Measurements from ENCODE around the gene CLEC1A.

Gene CLEC1A

DNA sequence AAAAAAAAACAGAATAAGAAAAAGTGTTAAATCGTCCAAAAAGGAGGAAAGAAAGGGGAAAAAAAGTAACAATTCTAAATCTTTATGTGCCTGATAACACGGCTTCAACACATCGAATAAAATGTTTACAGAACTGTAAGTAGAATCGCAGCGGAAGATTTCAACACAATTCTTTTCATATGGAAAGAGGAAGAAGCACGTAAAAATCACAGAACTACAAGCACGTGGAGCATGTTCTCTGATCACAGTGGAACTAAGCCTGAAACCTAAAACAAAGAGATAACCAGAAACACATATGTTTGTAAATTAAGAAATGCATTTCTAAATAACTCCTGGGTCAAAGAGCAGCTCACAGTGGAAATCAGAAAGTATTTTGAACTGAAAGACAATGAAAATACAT, 22.5 kb upstream of the CLEC1A start:
- H3K4me3 Mint-ChIP-seq = no peak overlapping the region
- no peaks in the 10 kb centered on the region for H3K27me3 Mint-ChIP-seq
- ATAC-seq (replicated peaks; ENCODE audit: extremely low read depth, poor library complexity, severe bottlenecking) = no peak
- H3K36me3 Mint-ChIP-seq (ENCODE audit: insufficient read depth) = no peaks in the 10 kb centered on the region
- no peak for DNase-seq (ENCODE audit: low spot score in 2 of 2)
- no peaks in the 10 kb centered on the region for H3K4me1 Mint-ChIP-seq
- H3K27ac Mint-ChIP-seq (ENCODE audit: low read depth) = no peak overlapping the region
- no peaks in the 10 kb centered on the region for H3K9me3 Mint-ChIP-seq

GRCh38 chr12:10119066-10119465, 20.3 kb upstream of the CLEC1A start:
- ATAC-seq (replicated peaks; ENCODE audit: extremely low read depth, poor library complexity, severe bottlenecking) = no peak
- H3K36me3 Mint-ChIP-seq (ENCODE audit: insufficient read depth) = no peaks in the 10 kb centered on the region
- no peaks in the 10 kb centered on the region for H3K27me3 Mint-ChIP-seq
- no peak overlapping the region for H3K27ac Mint-ChIP-seq (ENCODE audit: low read depth)
- H3K9me3 Mint-ChIP-seq = no peaks in the 10 kb centered on the region
- H3K4me1 Mint-ChIP-seq = no peaks in the 10 kb centered on the region
- DNase-seq (ENCODE audit: low spot score in 2 of 2) = no peak
- no peak overlapping the region for H3K4me3 Mint-ChIP-seq

DNA sequence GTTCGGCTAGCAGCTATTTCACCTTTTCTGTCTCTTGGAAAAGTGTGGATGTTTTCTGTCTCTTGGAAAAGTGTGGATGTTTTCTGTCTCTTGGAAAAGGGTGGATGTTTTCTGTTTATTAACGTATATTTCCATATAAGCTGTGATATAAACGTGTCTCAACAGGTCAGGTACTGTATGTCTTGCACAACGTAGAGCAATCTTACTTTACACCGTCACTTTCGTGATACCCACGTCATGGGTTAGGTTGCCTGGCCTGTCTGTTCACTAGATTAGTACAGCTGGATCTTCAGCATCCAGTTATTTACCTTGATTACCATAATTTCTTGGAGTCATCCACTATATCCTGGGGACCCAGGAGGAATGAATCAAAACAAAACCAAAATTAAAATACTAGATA, 17.1 kb upstream of the CLEC1A start:
- Mint-ChIP-seq H3K4me1 (no peaks in the 10 kb centered on the region), H3K4me3 (no peak overlapping the region), H3K27me3 (peaks cover 23% of the 10 kb centered on the region), H3K36me3 (ENCODE audit: insufficient read depth) (no peaks in the 10 kb centered on the region), H3K27ac (ENCODE audit: low read depth) (no peak overlapping the region), H3K9me3 (no peaks in the 10 kb centered on the region)
- DNase-seq (ENCODE audit: low spot score in 2 of 2) (no peak), ATAC-seq (replicated peaks; ENCODE audit: extremely low read depth, poor library complexity, severe bottlenecking) (no peak)

DNA sequence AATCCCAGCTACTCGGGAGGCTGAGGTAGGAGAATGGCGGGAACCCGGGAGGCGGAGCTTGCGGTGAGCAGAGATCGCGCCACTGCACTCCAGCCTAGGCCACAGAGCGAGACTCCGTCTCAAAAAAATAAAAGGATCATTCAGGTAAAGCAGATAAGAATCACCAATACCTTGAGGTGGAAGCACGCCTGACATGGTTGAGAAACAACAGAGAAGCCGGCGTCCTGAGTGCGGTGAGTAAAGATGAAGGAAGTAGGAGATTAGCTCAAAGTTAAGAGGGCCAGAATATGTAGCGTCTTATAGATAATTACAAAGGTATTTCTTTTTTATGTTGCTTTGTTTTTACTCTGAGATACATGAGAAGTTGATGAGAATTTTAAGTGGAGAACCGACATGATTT, 16.5 kb upstream of the CLEC1A start:
- H3K27me3 Mint-ChIP-seq = peaks cover 25% of the 10 kb centered on the region

GRCh38 chr12:10113920-10114319, 15.1 kb upstream of the CLEC1A start:
- H3K27ac Mint-ChIP-seq (ENCODE audit: low read depth) = no peak overlapping the region
- ATAC-seq (replicated peaks; ENCODE audit: extremely low read depth, poor library complexity, severe bottlenecking) (no peak), DNase-seq (ENCODE audit: low spot score in 2 of 2) (no peak)
- H3K4me3 Mint-ChIP-seq = no peak overlapping the region
- no peaks in the 10 kb centered on the region for H3K4me1 Mint-ChIP-seq
- H3K36me3 Mint-ChIP-seq (ENCODE audit: insufficient read depth) = no peaks in the 10 kb centered on the region
- H3K9me3 Mint-ChIP-seq = no peaks in the 10 kb centered on the region
- H3K27me3 Mint-ChIP-seq = peaks cover 32% of the 10 kb centered on the region

More for the DNA sequence above, 16.5 kb upstream of the CLEC1A start:
- ATAC-seq (replicated peaks; ENCODE audit: extremely low read depth, poor library complexity, severe bottlenecking) (no peak), DNase-seq (ENCODE audit: low spot score in 2 of 2) (no peak)
- no peak overlapping the region for H3K27ac Mint-ChIP-seq (ENCODE audit: low read depth)
- no peaks in the 10 kb centered on the region for H3K9me3 Mint-ChIP-seq
- H3K4me1 Mint-ChIP-seq = no peaks in the 10 kb centered on the region
- H3K4me3 Mint-ChIP-seq = no peak overlapping the region
- no peaks in the 10 kb centered on the region for H3K36me3 Mint-ChIP-seq (ENCODE audit: insufficient read depth)

- Mint-ChIP-seq H3K36me3 (ENCODE audit: insufficient read depth) (no peaks in the 10 kb centered on the region), H3K4me3 (no peak overlapping the region), H3K9me3 (no peaks in the 10 kb centered on the region), H3K27ac (ENCODE audit: low read depth) (no peak overlapping the region), H3K27me3 (peaks cover 41% of the 10 kb centered on the region), H3K4me1 (no peaks in the 10 kb centered on the region)
- ATAC-seq (replicated peaks; ENCODE audit: extremely low read depth, poor library complexity, severe bottlenecking) (no peak), DNase-seq (ENCODE audit: low spot score in 2 of 2) (no peak)
These were observed 14.3 kb upstream of the CLEC1A start for GRCh38 chr12:10113075-10113474.

- Mint-ChIP-seq H3K4me3 (no peak overlapping the region), H3K27me3 (peaks cover 57% of the 10 kb centered on the region), H3K9me3 (no peaks in the 10 kb centered on the region), H3K27ac (ENCODE audit: low read depth) (no peak overlapping the region), H3K36me3 (ENCODE audit: insufficient read depth) (no peaks in the 10 kb centered on the region), H3K4me1 (no peaks in the 10 kb centered on the region)
- DNase-seq (ENCODE audit: low spot score in 2 of 2) (no peak), ATAC-seq (replicated peaks; ENCODE audit: extremely low read depth, poor library complexity, severe bottlenecking) (no peak)
These were observed 12.7 kb upstream of the CLEC1A start for GRCh38 chr12:10111451-10111850.

- Mint-ChIP-seq H3K27ac (ENCODE audit: low read depth) (no peak overlapping the region), H3K27me3 (peaks cover 68% of the 10 kb centered on the region), H3K4me3 (no peak overlapping the region), H3K4me1 (no peaks in the 10 kb centered on the region), H3K36me3 (ENCODE audit: insufficient read depth) (no peaks in the 10 kb centered on the region), H3K9me3 (no peaks in the 10 kb centered on the region)
- DNase-seq (ENCODE audit: low spot score in 2 of 2) = no peak
- no peak for ATAC-seq (replicated peaks; ENCODE audit: extremely low read depth, poor library complexity, severe bottlenecking)
These were observed 11.6 kb upstream of the CLEC1A start for GRCh38 chr12:10110256-10110844.

DNA sequence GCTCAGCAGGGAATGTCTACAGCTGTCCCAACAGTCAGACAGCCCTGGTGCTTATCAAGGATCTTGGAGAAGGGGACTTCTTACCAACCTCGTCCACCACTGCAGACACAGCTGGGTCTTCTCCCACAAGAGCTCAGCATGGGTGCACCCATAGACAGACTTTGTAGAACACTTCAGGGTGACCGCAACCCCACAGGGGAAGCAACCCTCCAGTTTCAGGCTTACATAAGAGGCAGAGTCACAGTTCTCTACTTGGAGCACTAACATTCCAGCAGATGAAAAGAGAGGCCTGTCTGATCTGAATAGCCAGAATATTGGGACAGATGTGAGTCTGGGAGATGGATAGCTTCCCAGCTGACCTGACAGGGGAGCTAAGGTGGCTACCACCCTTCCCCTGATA, 3.5 kb upstream of the CLEC1A start:
- peaks cover 66% of the 10 kb centered on the region for H3K27me3 Mint-ChIP-seq
- ATAC-seq (replicated peaks; ENCODE audit: extremely low read depth, poor library complexity, severe bottlenecking) = no peak
- H3K27ac Mint-ChIP-seq (ENCODE audit: low read depth) = no peak overlapping the region
- no peak overlapping the region for H3K4me3 Mint-ChIP-seq
- H3K9me3 Mint-ChIP-seq = no peaks in the 10 kb centered on the region
- H3K36me3 Mint-ChIP-seq (ENCODE audit: insufficient read depth) = peaks cover 2% of the 10 kb centered on the region
- no peaks in the 10 kb centered on the region for H3K4me1 Mint-ChIP-seq
- DNase-seq (ENCODE audit: low spot score in 2 of 2) = no peak

GRCh38 chr12:10101648-10102220, 2.9 kb upstream of the CLEC1A start:
- H3K9me3 Mint-ChIP-seq = no peaks in the 10 kb centered on the region
- ATAC-seq (replicated peaks; ENCODE audit: extremely low read depth, poor library complexity, severe bottlenecking) (no peak), DNase-seq (ENCODE audit: low spot score in 2 of 2) (no peak)
- H3K36me3 Mint-ChIP-seq (ENCODE audit: insufficient read depth) = peaks cover 2% of the 10 kb centered on the region
- peaks cover 60% of the 10 kb centered on the region for H3K27me3 Mint-ChIP-seq
- no peak overlapping the region for H3K27ac Mint-ChIP-seq (ENCODE audit: low read depth)
- H3K4me3 Mint-ChIP-seq = no peak overlapping the region
- H3K4me1 Mint-ChIP-seq = no peaks in the 10 kb centered on the region

GRCh38 chr12:10101042-10101579, 2.3 kb upstream of the CLEC1A start:
- Mint-ChIP-seq H3K27me3 (peaks cover 54% of the 10 kb centered on the region), H3K4me3 (no peak overlapping the region), H3K4me1 (no peaks in the 10 kb centered on the region), H3K27ac (ENCODE audit: low read depth) (no peak overlapping the region), H3K9me3 (no peaks in the 10 kb centered on the region), H3K36me3 (ENCODE audit: insufficient read depth) (peaks cover 2% of the 10 kb centered on the region)
- ATAC-seq (replicated peaks; ENCODE audit: extremely low read depth, poor library complexity, severe bottlenecking) (no peak), DNase-seq (ENCODE audit: low spot score in 2 of 2) (no peak)

GRCh38 chr12:10097521-10097920, 1.3 kb downstream of the CLEC1A start:
- DNase-seq (ENCODE audit: low spot score in 2 of 2) (no peak), ATAC-seq (replicated peaks; ENCODE audit: extremely low read depth, poor library complexity, severe bottlenecking) (no peak)
- H3K9me3 Mint-ChIP-seq = no peaks in the 10 kb centered on the region
- H3K27me3 Mint-ChIP-seq = peaks cover 18% of the 10 kb centered on the region
- no peak overlapping the region for H3K4me3 Mint-ChIP-seq
- no peak overlapping the region for H3K27ac Mint-ChIP-seq (ENCODE audit: low read depth)
- no peaks in the 10 kb centered on the region for H3K4me1 Mint-ChIP-seq
- H3K36me3 Mint-ChIP-seq (ENCODE audit: insufficient read depth) = peaks cover 2% of the 10 kb centered on the region

- Mint-ChIP-seq H3K27me3 (peaks cover 2% of the 10 kb centered on the region), H3K36me3 (ENCODE audit: insufficient read depth) (no peaks in the 10 kb centered on the region), H3K4me1 (no peaks in the 10 kb centered on the region), H3K4me3 (no peak overlapping the region), H3K27ac (ENCODE audit: low read depth) (no peak overlapping the region), H3K9me3 (no peaks in the 10 kb centered on the region)
- DNase-seq (ENCODE audit: low spot score in 2 of 2) = no peak
- ATAC-seq (replicated peaks; ENCODE audit: extremely low read depth, poor library complexity, severe bottlenecking) = no peak
These were observed 2.8 kb downstream of the CLEC1A start for GRCh38 chr12:10095971-10096370.

All from central memory CD8-positive, alpha-beta T cell (primary cell).